CD4-positive, CD25-positive, alpha-beta regulatory T cell (primary cell): ENCODE results near the gene CISH. TPM values are rescaled to one million over a fixed set of nuclear protein-coding genes. Genes with fewer than 3 reads are reported as not detected.

Experiments
- ATAC-seq, 2 donors: fragments of 150-1000 bp; cut with Tn5 transposase; one replicate each; pipeline ENCODE4 v1.10.0; 2021; ENCODE audit warnings: low read depth in 2 of 2, moderate number of reproducible peaks in 2 of 2, moderate library complexity in 1 of 2
- DNase-seq, 3 donors: peaks; one replicate each; pipeline versions ENCODE4 v3.0.0 to v3.0.0-alpha.2; 2012 to 2022; ENCODE audit warnings: mixed read lengths in 1 of 3
- H3K27ac ChIP-seq: one replicate; pipeline ENCODE4 v1.7.0; 2013; ENCODE audit warnings: mild to moderate bottlenecking, low read length; ENCODE audit not compliant: insufficient read depth, poor library complexity, severe bottlenecking
- H3K27me3 ChIP-seq: one replicate; pipeline ENCODE4 v1.7.0; 2013; ENCODE audit warnings: low read length; ENCODE audit not compliant: control insufficient read depth, insufficient read depth
- H3K36me3 ChIP-seq: one replicate; pipeline ENCODE4 v1.7.0; 2013; ENCODE audit warnings: mild to moderate bottlenecking, low read length, moderate library complexity; ENCODE audit not compliant: control insufficient read depth, insufficient read depth
- H3K4me1 ChIP-seq: 2 replicates; pipeline ENCODE4 v1.7.0; 2013; ENCODE audit warnings: mild to moderate bottlenecking, low read length; ENCODE audit not compliant: insufficient read depth, control insufficient read depth, poor library complexity, severe bottlenecking
- H3K4me3 ChIP-seq: one replicate; pipeline ENCODE4 v1.7.0; 2013; ENCODE audit warnings: low read depth, mild to moderate bottlenecking, low read length, moderate library complexity
- H3K9me3 ChIP-seq, 2 experiments: 1 replicate in 1 of 2; 2 replicates in 1 of 2; pipeline ENCODE4 v1.7.0; 2013; ENCODE audit warnings: low read length in 2 of 2, mild to moderate bottlenecking in 1 of 2, moderate library complexity in 1 of 2; ENCODE audit not compliant: control insufficient read depth in 2 of 2
- H3K27ac Mint-ChIP-seq, 3 donors: one replicate each; pipeline ENCODE4 v1.8.0; 2020 to 2022; ENCODE audit warnings: mild to moderate bottlenecking in 3 of 3, mixed read lengths in 3 of 3, moderate library complexity in 2 of 3
- H3K27me3 Mint-ChIP-seq: one replicate; pipeline ENCODE4 v1.8.0; 2022; ENCODE audit warnings: mild to moderate bottlenecking, mixed read lengths
- H3K36me3 Mint-ChIP-seq: one replicate; pipeline ENCODE4 v1.8.0; 2020; ENCODE audit warnings: mixed read lengths
- H3K4me1 Mint-ChIP-seq, 4 donors: one replicate each; pipeline ENCODE4 v1.8.0; 2020 to 2022; ENCODE audit warnings: mixed read lengths in 4 of 4, mild to moderate bottlenecking in 1 of 4
- H3K4me3 Mint-ChIP-seq, 4 donors: one replicate each; pipeline ENCODE4 v1.8.0; 2020 to 2022; ENCODE audit warnings: mild to moderate bottlenecking in 4 of 4, mixed read lengths in 4 of 4, moderate library complexity in 3 of 4
- H3K9me3 Mint-ChIP-seq, 7 donors: one replicate each; pipeline ENCODE4 v1.8.0; 2020 to 2022; ENCODE audit warnings: mixed read lengths in 7 of 7, mild to moderate bottlenecking in 3 of 7, moderate library complexity in 2 of 7
- polyA plus RNA-seq, 4 donors: library from polyadenylated mRNA; unstranded; fragments of 300-500 nt; fragmentation: Illumina TruSeq; gene quantifications; one replicate each; pipeline ENCODE4 v1.2.3, GENCODE V29; 2021
- total RNA-seq: library from RNA; stranded (reverse); gene quantifications from one replicate; pipeline ENCODE4 v1.2.3, GENCODE V29; 2022

The CISH gene
- total and polyA plus RNA-seq, 5 donors from 2014 or later, result 23.4 to 66.7 (median 57.0) TPM

GRCh38 chr3:50617911-50618481, 6.4 kb upstream of the CISH start:
- Histone ChIP-seq H3K4me1 (peaks cover 79% of the 10 kb centered on the region), H3K36me3 (peaks cover 8% of the 10 kb centered on the region), H3K27me3 (no peaks in the 10 kb centered on the region), H3K9me3 (no peaks in the 10 kb centered on the region), H3K4me3 (peak overlapping the region; percentile 97), H3K27ac (peak overlapping the region; percentile 88)
- Mint-ChIP-seq H3K27me3 (no peaks in the 10 kb centered on the region), H3K9me3 (peaks cover 0 to 3% (median 0%) of the 10 kb centered on the region in 7 donors), H3K4me3 (peak overlapping the region; percentile 89 to 94 (median 92)), H3K4me1 (peaks cover 16 to 79% (median 52%) of the 10 kb centered on the region in 4 donors), H3K27ac (peak overlapping the region in 2 of 3 donors; percentile 90 to 95), H3K36me3 (peaks cover 5% of the 10 kb centered on the region)
- DNase-seq, result peak in 1 of 3 donors; percentile 61
- no peak for ATAC-seq

GRCh38 chr3:50617096-50617791, 5.7 kb upstream of the CISH start, which contains the start of gene MAPKAPK3:
Gene MAPKAPK3 (plus strand): TSS chr3:50617151. CDS start chr3:50617566, 415 bp downstream.
- H3K4me1 ChIP-seq, result peaks cover 79% of the 10 kb centered on the region
- DNase-seq, result no peak
- peak within 1 kb of the TSS; percentile 89 to 94 (median 92) for H3K4me3 Mint-ChIP-seq

GRCh38 chr3:50616770-50617095, 5.2 kb upstream of the CISH start:
- no peaks in the 10 kb centered on the region for H3K27me3 ChIP-seq
- H3K36me3 Mint-ChIP-seq, result no peaks in the 10 kb centered on the region
- peak overlapping the region; percentile 85 to 94 (median 90) for H3K4me3 Mint-ChIP-seq
- H3K4me1 ChIP-seq, result peaks cover 80% of the 10 kb centered on the region
- H3K9me3 ChIP-seq, result no peaks in the 10 kb centered on the region
- DNase-seq (peak; percentile 94 to 96 (median 94)), ATAC-seq (peak; percentile 59 to 63)
- H3K4me3 ChIP-seq, result peak overlapping the region; percentile 90
- H3K4me1 Mint-ChIP-seq, result peaks cover 10 to 77% (median 49%) of the 10 kb centered on the region in 4 donors
- peaks cover 0 to 3% (median 0%) of the 10 kb centered on the region in 7 donors for H3K9me3 Mint-ChIP-seq
- H3K36me3 ChIP-seq, result peaks cover 2% of the 10 kb centered on the region
- peak overlapping the region; percentile 91 to 95 (median 94) for H3K27ac Mint-ChIP-seq
- H3K27ac ChIP-seq, result peak overlapping the region; percentile 88
- no peaks in the 10 kb centered on the region for H3K27me3 Mint-ChIP-seq

More at GRCh38 chr3:50617096-50617791, 5.7 kb upstream of the CISH start, which contains the start of gene MAPKAPK3:
- Histone ChIP-seq H3K27me3 (no peaks in the 10 kb centered on the region), H3K4me3 (peak within 1 kb of the TSS; percentile 97), H3K27ac (peak within 1 kb of the TSS; percentile 88), H3K36me3 (peaks cover 4% of the 10 kb centered on the region), H3K9me3 (no peaks in the 10 kb centered on the region)
- peak within 1 kb of the TSS; percentile 91 to 95 (median 94) for H3K27ac Mint-ChIP-seq
- peaks cover 1% of the 10 kb centered on the region for H3K36me3 Mint-ChIP-seq
- no peaks in the 10 kb centered on the region for H3K27me3 Mint-ChIP-seq
- H3K9me3 Mint-ChIP-seq, result peaks cover 0 to 3% (median 0%) of the 10 kb centered on the region in 7 donors
- peak in 1 of 2 donors; percentile 0 for ATAC-seq
- H3K4me1 Mint-ChIP-seq, result peaks cover 12 to 79% (median 49%) of the 10 kb centered on the region in 4 donors

GRCh38 chr3:50616003-50616769, 4.6 kb upstream of the CISH start:
- Histone ChIP-seq H3K27ac (peak overlapping the region; percentile 77), H3K4me3 (peak overlapping the region; percentile 90), H3K9me3 (no peaks in the 10 kb centered on the region), H3K4me1 (peaks cover 79% of the 10 kb centered on the region), H3K27me3 (no peaks in the 10 kb centered on the region), H3K36me3 (no peaks in the 10 kb centered on the region)
- peak; percentile 14 to 17 for ATAC-seq
- no peaks in the 10 kb centered on the region for H3K27me3 Mint-ChIP-seq
- H3K27ac Mint-ChIP-seq, result peak overlapping the region; percentile 91 to 95 (median 94)
- peaks cover 0 to 3% (median 0%) of the 10 kb centered on the region in 7 donors for H3K9me3 Mint-ChIP-seq
- peaks cover 10 to 75% (median 49%) of the 10 kb centered on the region in 4 donors for H3K4me1 Mint-ChIP-seq
- no peaks in the 10 kb centered on the region for H3K36me3 Mint-ChIP-seq
- H3K4me3 Mint-ChIP-seq, result peak overlapping the region; percentile 85 to 94 (median 90)
- DNase-seq, result peak; percentile 79 to 90 (median 80)

- Mint-ChIP-seq H3K36me3 (no peaks in the 10 kb centered on the region), H3K27ac (no peak overlapping the region), H3K9me3 (peaks cover 0 to 3% (median 0%) of the 10 kb centered on the region in 7 donors), H3K27me3 (no peaks in the 10 kb centered on the region), H3K4me3 (peak overlapping the region in 1 of 4 donors; percentile 89), H3K4me1 (peaks cover 10 to 67% (median 40%) of the 10 kb centered on the region in 4 donors)
- DNase-seq, result no peak
- ATAC-seq, result no peak
- H3K27ac ChIP-seq, result no peak overlapping the region
- peaks cover 77% of the 10 kb centered on the region for H3K4me1 ChIP-seq
- no peaks in the 10 kb centered on the region for H3K9me3 ChIP-seq
- no peaks in the 10 kb centered on the region for H3K36me3 ChIP-seq
- H3K27me3 ChIP-seq, result no peaks in the 10 kb centered on the region
- no peak overlapping the region for H3K4me3 ChIP-seq
Observed at GRCh38 chr3:50615190-50615589, 3.6 kb upstream of the CISH start.

GRCh38 chr3:50612970-50613846, 1.6 kb upstream of the CISH start:
- Histone ChIP-seq H3K27me3 (no peaks in the 10 kb centered on the region), H3K4me3 (peak overlapping the region; percentile 63), H3K4me1 (peaks cover 77% of the 10 kb centered on the region), H3K36me3 (peaks cover 7% of the 10 kb centered on the region), H3K27ac (peak overlapping the region; percentile 97), H3K9me3 (no peaks in the 10 kb centered on the region)
- Mint-ChIP-seq H3K27me3 (no peaks in the 10 kb centered on the region), H3K4me3 (peak overlapping the region; percentile 89 to 97 (median 96)), H3K36me3 (peaks cover 7% of the 10 kb centered on the region), H3K9me3 (peaks cover 0 to 3% (median 0%) of the 10 kb centered on the region in 7 donors), H3K27ac (peak overlapping the region; percentile 97 to 99 (median 97)), H3K4me1 (peaks cover 15 to 65% (median 33%) of the 10 kb centered on the region in 4 donors)
- peak in 1 of 3 donors; percentile 72 for DNase-seq
- no peak for ATAC-seq
